OCI-M2 (cell line): ENCODE results near the gene EGLN1.

Experiments used
- DNase-seq: peaks from one replicate; lab custom pipeline; 2025; ENCODE audit not compliant: unreplicated experiment; lab: John Stamatoyannopoulos, UW

Gene EGLN1

DNA sequence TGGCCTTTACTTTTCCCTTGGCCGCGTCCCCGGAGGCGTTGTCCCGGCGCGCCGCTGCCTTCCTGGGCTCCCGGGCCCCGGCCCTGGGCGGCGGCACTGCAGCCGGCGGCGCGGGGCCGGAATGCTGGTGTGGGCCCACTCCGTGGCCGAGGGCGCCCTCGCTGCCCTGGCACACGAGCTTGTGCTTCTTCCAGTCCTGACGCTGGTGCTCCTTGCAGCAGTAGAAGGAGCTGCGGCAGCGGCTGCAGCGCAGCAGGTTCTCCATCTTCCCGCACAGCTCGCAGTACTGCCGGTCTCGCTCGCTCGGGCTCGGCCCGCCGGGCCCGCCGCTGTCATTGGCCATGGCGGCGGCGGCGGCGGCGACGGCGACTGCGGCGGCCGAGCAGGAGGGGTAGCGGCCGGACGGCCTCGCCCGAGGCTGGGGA is 529 bp downstream of the EGLN1 start:
- no peak for DNase-seq

DNA sequence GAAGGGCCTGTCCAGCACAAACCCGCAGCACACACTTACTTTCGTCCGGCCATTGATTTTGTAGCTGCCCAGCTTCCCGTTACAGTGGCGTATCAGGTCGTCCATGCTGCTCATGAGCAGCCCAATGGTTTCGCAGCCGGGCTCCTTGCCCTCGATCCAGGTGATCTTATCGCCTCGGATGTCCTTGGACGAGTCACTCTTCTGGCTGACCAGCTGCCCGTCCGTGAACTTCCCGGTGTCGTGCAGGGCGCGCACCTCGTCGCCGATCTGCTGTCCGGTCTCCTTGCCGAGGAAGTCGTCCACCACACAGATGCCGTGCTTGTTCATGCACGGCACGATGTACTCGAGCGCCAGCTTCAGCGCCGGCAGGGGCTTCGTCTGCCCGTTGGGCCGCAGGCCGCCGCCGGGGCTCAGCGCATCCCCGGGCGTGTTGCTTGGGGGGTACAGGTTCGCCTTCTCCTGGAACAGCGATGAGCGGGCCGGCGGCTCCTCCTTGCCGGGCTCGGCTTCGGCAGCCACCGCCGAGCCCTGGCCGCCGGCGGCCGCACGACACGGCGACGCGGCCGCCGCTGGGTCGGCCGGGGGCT is 1.0 kb downstream of the EGLN1 start:
- no peak for DNase-seq

DNA sequence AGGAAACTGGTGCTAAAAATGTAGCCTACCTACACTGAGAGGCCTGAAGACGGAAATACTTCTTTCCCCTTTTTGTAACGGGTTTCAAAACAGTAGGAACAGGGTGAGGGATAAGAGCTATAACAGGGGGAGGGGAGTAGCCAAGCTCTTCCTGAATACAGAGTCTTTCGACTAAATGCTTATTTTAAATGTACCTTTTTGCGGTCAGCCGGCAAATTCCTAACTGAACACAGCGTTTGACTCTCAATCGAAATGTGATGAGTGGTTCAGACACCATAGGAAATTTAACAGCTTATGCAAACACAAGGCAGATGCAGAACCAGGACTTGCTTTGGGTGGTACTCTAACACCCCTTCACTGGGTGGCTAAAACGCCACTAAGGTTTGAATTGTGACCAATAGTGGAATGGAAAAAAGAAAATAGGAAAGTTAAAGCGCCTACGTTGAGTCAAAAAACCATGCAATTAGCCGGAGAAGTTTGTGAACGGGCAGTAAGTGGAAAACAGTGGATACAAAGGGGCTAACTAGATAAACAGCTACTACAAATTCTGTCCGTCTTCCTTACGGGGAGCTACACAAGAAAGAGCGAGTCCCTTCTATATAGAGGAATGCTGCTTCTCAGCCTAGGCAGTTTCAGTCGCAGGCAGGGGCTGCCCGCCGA is 1.7 kb downstream of the EGLN1 start:
- DNase-seq = no peak

DNA sequence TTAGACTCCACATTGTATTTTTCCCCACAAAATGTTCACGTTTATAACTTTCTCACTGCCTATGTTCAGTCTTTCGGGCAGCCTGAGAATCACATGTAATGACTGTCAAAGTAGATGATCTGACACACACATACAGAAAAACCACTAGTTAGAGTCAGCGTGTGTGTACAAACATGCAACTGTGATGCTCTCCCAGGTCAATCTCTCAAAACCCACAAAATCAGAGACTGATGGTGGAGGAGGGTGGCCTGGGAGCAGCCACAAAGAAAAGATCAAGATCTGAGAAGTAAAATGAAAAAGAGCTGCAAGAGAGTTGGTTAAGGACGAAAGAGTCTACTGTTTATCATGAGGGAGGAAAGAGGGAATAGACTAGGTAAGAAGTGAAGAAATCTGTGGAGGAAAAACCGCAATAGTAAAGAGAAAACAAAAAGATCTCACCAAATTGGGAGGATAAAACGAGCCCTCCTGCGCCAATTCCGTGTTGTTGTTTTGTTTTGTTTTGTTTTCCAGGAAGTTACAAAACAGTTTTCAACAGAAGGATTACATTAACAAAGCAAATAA is 2.3 kb downstream of the EGLN1 start:
- no peak for DNase-seq

DNA sequence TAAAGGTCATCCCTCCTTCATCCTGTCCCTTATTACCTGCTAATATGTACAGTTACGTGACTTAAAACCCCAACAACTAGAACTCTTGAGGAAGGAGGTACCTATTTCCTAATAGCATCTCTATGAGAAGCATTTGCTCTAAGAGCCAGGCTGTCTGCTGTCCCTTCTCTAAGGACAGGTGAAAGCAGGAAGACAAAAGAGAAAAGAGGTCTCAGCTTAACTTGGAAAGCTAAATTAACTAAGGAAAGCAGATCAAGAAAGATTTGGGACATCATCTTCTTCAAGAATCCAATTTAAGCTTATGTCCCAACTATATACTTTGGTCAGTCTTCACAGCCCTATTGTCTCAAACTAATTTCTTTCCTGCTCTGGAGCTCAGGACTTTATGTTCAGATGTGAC is 2.9 kb downstream of the EGLN1 start:
- no peak for DNase-seq

DNA sequence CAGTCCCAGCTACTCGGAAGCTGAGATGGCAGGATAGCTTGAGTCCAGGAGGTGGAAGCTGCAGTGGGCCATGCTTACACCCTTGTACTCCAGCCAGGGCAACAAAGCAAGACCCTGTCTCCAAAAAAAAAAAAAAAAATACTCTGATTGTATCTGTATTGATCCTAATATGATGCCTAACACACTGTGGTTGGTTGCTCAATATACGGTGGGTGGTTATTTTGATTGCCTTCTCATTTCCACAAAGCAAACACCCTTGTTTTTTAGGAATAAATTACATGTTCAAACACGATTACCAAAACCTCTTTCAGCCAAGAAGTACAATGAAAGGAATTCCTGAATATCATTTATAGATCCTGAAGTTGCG is 3.4 kb downstream of the EGLN1 start:
- no peak for DNase-seq

DNA sequence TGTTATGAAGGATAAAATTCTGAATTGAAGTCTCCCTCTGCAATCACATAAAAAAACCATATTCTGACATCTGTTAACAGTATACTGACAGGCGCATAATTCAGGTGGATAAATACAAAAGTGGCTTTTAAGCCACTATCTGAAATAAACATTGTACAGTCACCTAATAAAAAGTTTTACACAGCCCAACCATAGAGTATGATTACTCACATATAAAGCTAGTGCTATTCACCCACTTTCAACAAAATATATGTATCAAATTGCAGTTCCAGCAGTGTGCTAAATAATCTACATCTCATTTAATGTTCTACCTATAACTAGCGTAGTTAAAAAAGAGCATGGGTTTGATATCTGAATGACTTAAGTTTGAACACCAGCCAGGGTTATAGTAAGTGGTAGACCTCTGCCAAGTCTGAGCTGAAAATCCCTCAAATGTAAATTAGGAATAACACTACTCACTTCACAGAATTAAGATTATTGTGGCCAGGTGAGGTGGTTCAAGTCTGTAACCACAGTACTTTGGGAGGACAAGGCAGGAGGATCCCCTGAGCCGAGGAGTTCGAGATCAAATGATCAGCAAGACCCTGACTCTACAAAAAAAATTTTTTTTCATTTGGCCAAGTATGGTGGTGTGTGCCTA is 3.9 kb downstream of the EGLN1 start:
- no peak for DNase-seq

DNA sequence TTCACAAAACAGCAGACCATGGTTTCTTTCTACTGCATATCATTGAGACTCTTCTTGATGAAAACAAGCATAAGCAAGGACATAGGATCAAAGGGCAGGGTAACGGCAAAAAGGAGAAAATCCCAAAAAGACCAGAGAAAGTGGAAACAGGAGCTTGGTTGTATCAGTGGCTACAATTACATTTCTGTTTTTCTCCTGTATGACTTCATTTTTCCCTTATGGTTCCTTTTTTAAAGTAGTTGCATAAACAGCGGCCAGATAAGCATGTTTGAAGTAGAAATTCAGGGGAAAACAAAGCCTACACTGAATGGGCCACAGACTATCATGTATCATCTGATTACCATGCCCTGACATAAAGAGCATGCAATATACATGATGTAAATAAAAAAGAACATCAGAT is 4.6 kb downstream of the EGLN1 start:
- no peak for DNase-seq

DNA sequence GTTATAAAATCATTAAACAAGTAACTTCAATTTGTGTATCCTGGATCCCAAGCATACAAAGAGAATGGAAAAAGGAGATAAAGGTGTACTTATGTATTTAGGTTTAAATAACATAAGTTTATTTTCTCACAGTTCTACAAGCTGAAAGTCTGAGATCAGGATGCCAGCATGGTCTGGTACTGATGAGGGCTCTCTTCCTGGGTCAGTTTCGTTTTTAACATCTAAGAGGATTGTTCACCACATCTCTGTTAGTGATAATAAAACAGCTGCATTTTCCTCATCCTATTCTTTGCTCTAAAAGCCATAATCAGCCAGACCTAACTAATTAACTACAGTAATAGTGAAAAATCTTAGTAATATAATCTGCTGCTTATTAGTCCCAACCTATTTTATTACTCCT is 5.2 kb downstream of the EGLN1 start:
- no peak for DNase-seq

DNA sequence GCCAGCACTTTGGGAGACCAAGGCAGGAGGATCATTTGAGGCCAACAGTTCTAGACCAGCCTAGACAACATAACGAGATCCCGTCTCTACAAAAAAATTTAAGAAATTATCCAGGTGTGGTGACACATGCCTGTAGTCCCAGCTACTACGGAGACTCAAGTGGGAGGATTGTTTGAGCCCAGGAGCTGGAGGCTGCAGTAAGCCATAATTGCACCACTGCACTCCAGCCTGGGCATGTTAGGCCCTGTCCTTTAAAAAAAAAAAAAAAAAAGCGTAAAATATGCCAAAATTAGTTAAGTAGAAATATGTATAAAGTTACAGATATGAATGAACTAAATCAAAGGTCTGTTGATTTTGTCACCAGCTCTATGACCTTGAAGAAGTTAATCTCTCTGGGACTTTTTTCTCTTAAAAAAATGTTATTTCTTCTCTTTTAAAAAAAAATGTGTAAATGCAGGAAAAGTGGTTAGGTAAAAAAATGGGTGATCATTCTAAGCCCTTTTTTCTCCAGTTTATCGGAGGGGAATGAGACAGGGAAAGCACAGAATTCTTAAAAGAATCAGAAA is 7.0 kb downstream of the EGLN1 start:
- DNase-seq = no peak

DNA sequence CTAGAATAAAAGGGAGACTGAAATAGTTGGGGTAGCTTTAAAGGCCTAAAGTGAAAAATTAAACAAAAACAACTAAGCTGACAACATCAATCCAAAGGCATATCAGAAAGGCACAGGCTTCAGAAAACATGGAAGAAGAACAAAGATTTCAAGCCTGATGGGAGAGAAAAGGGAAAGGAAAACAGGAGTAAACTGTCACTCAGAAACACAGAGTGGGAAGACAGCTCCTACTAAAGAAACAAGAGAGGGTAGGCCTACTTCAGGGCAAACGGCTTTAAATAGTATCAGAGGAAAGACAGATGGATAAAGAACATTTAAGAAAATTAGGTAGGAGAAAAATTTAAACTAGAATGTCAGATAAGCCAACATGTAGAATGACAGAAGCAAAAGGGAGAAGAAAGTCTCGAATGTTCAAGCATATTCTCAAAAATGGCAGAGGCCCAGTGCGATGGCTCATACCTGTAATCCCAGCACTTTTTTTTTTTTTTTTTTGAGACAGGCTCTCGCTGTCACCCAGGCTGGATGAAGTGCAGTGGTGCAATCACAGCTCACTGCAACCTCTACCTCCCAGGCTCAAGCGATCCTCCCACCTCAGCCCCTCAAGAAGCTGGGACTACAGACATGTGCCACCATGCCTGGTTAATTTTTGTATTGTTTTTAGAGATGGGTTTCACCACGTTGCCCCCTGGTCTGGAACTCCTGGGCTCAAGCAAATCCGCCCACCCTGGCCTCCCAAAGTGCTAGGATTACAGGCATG is 7.6 kb downstream of the EGLN1 start:
- no peak for DNase-seq

DNA sequence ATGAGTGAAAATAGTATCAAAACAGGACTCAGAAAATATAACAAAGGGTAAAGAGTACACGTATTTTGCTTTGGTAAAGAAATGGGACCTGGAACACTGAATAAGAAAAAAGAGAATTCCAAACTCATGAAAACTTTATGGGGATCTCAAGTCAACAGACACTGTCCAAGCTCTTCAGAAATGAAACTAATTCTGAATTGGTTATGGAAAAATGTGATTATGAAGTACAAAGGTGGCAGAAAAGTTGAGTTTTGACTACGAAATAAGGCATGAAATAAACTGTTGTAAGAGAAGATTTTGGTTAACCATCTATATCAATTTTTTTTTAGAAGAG is 8.4 kb downstream of the EGLN1 start:
- no peak for DNase-seq

DNA sequence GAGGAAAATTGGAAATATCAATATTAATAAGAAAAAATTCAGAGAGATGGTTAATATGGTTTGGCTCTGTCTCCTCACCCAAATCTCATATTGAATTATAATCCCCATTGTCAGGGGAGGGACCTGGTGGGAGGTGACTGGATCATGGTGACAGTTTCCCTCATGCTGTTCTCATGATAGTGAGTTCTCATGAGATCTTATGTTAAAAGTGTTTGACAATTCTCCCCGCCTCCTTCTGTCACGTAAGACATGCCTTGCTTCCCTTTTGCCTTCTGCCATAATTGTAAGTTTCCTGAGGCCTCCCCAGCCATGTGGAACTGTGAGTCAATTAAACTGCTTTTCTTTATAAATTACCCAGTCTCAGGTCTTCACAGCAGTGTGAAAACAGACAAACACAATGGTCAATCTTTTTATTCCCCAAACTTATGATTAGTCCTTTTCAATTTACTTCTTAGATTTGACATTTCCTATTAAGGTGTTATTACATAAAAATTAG is 11.0 kb downstream of the EGLN1 start:
- no peak for DNase-seq

DNA sequence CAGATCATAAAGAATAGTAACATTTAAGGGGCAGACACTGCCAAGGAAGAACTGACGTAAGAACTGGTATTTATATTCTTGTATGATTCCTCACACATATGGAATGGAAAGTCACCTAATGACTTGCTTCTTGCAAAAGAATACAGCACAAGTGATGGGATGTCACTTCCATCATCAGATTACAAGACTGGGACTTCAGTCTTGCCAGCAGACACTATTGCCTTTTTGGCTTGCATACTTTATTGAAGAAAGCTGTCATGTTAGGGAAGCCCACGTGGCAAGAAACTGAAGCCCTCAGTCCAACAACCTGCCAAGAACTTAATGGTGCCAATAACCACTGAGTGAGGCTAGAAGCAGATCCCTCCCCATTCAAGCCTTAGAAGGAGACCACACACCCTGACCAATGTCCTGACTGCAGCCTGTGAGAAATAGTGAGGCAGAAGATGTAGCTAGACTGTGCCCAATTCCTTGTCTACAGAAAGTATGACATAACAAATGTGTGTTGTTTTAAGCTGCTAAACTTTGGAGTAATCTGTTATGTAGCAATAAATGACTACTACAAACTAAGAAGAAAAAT is 12.0 kb downstream of the EGLN1 start:
- no peak for DNase-seq

DNA sequence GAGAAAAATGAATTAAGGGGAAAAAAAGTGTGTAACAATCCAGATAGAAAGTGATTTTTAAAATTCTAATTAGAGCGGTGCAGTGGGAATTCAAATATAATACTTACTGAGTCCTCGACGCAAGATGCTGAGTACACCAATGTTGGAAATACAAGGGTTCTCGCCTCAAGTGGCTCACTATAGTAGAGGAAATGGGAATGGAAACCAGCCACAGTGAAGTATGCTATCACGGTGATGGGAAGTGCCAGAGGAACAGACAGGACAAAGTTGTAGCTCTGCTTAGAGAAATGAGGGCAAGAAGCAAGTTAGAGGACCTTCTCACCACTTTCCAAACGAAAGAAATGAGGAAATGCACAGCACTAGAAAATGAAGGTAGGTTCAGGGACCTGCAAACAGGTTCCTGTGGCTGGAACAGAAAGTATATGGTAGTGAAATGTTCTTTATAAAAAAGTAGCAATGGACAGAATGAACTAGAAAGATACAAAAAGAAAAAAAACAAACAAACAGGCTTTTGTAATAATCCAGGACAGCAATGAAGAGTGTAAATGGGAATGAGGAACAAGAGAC is 13.5 kb downstream of the EGLN1 start:
- no peak for DNase-seq

DNA sequence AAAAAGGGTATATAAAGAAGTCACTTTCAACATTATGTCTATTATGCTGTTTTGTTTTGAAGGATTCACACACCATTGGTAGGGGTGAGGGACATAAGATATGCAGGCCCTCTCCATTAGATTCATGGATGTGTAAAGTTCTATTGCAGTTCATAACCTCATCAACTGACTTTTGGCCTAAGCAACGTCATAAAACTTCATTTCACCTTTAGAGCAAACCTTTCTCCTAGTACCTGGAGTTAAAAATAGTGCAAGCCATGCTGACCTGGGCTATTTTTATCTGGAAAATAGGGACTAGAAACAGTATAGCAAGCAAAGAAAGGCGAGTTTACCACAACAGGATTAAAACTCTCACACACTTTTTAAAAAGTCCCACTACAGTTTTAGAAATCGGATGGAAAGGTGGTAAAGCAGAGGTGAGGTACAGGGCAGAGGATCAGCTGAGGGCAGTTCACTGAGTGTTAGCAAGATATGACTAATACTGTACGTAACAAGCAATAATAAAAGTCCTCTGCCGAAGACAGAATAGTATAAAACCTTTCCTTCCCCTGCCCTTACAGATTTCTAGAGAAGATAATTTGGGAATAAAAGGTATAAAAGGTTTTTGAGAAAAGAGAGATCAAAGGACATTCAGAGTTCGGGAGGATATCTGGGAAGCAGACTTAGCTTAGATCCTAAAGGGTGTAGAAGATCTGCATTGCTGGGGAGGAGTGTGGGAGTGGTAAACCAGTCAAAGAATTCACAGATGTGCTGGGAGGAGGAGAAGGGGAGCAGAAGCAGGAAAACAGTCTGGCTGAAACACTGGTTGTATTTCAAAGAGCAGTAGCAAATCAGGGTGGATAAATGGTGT is 14.3 kb downstream of the EGLN1 start:
- DNase-seq = no peak

DNA sequence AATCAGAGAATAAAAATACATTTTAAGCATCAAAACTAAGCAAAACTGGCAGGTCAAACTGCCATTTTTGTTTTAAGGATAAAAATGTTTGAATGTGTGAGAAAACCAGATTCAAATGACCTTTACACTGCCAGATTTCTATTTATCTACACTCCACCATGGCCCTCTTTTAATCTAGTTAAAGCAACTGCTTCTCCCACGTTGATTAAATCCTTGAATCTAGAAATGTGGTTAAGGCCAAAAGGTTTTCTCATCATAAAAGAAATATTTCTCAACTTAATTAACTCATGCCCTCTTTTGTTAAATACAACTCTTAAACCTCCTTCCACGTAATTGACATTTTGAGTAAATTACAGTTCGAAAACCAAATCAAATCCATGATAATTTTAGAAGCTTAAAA is 15.0 kb downstream of the EGLN1 start:
- no peak for DNase-seq

DNA sequence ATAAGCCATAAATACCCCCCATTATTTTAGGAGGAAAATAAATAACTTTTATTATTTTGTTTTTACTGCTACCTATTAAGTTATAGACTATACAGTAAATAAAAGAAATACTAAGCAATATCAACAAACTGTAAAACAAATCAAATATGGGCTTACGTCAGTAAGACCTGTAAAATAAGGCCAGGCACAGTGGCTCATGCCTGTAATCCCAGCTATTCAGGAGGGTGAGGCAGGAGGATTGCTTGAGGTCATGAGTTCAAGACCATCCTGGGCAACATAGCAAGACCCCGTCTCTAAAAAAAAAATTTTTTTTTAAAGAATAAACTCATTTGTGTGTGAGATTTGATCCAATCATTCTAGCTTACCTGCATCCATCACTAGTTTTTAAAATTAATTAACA is 17.8 kb downstream of the EGLN1 start:
- no peak for DNase-seq

DNA sequence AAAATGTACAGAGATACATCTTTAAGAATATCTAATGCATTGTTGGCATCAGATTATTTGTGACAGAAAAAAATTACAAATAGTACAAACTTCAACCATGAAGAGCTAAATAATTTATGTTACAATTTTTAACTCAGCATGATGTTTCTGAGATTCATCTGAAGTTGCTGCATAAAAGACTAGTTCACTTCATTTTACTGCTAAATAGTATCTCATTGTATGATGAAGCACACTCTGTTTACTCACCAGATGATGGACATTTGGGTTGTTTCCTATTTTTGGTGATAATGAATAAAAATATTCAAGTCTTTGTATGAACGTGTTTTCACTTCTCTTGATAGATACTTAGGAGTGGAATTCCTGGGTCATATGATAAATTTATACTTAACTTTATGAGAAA is 20.6 kb downstream of the EGLN1 start:
- DNase-seq = no peak
